Tibial nerve (tissue), 3 donors: Measurements from ENCODE around the gene LEAP2.

ENCODE experiments used
- CTCF ChIP-seq, 5 experiments: fragments of 200-600 bp in 3 of 5; fragments of 450-650 bp in 2 of 5; sonication (generic) in 3 of 5; IDR thresholded peaks; one replicate each; pipeline ENCODE4 v1.5.1; 2016 to 2019; ENCODE audit warnings: antibody characterized with exemption in 5 of 5, mild to moderate bottlenecking in 3 of 5, moderate library complexity in 2 of 5
- POLR2A ChIP-seq, 2 donors: fragments of 450-650 bp; IDR thresholded peaks; one replicate each; pipeline ENCODE4 v1.6.1; 2017; ENCODE audit warnings: antibody characterized with exemption in 2 of 2, mild to moderate bottlenecking in 2 of 2, moderate library complexity in 2 of 2

- TF ChIP-seq CTCF (IDR thresholded peaks at IDR 0.05), result no peak
- TF ChIP-seq POLR2A (IDR thresholded peaks at IDR 0.05), result no peak
Observed at GRCh38 chr5:132825033-132825833, 48.2 kb upstream of the LEAP2 start.
